ENCODE results near the gene COX17.

DNA sequence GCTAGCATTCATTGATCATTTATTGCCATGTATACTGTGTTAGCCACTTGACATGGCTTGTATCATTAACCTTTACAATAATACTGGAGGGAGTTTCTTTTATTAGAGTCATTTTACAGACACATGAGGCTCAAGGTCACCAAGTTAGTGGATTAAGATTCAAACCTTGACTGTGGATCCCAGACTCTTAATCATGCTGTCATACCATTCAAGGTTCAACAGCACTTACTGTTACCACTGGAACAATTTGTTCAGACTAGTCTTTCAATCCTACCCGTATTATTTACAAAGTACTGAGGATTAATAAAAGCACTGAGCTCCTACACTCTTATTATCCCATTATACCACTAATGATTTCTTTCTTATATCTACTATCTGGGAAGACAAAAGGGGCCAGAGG is 1.2 kb downstream of the COX17 start:
- TF ChIP-seq, protein P1, sequence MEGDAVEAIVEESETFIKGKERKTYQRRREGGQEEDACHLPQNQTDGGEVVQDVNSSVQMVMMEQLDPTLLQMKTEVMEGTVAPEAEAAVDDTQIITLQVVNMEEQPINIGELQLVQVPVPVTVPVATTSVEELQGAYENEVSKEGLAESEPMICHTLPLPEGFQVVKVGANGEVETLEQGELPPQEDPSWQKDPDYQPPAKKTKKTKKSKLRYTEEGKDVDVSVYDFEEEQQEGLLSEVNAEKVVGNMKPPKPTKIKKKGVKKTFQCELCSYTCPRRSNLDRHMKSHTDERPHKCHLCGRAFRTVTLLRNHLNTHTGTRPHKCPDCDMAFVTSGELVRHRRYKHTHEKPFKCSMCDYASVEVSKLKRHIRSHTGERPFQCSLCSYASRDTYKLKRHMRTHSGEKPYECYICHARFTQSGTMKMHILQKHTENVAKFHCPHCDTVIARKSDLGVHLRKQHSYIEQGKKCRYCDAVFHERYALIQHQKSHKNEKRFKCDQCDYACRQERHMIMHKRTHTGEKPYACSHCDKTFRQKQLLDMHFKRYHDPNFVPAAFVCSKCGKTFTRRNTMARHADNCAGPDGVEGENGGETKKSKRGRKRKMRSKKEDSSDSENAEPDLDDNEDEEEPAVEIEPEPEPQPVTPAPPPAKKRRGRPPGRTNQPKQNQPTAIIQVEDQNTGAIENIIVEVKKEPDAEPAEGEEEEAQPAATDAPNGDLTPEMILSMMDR (IDR thresholded peaks at IDR 0.05; ENCODE audit: borderline replicate concordance, extremely low read depth, low read length, poor library complexity, severe bottlenecking): no peak
- no peak for TF ChIP-seq EZH2 (IDR thresholded peaks at IDR 0.05; ENCODE audit: borderline replicate concordance, low read depth, low read length, severe bottlenecking)
